Neural progenitor cell (in vitro differentiated cells): Measurements from ENCODE around the gene AGBL4.

ENCODE experiments used
- CTCF ChIP-seq: fragments of 200-600 bp; sonication (generic); IDR thresholded peaks from 2 replicates; pipeline ENCODE4 v1.5.1; 2017; ENCODE audit warnings: antibody characterized with exemption, mild to moderate bottlenecking
- EZH2 ChIP-seq: fragments of 200-600 bp; sonication (generic); IDR thresholded peaks from 2 replicates; pipeline ENCODE4 v1.6.1; 2017; ENCODE audit warnings: antibody characterized with exemption, mild to moderate bottlenecking, moderate library complexity
- EZH2phosphoT487 ChIP-seq: fragments of 200-600 bp; sonication (generic); IDR thresholded peaks from 2 replicates; pipeline ENCODE4 v1.6.1; 2017; ENCODE audit warnings: antibody characterized with exemption

DNA sequence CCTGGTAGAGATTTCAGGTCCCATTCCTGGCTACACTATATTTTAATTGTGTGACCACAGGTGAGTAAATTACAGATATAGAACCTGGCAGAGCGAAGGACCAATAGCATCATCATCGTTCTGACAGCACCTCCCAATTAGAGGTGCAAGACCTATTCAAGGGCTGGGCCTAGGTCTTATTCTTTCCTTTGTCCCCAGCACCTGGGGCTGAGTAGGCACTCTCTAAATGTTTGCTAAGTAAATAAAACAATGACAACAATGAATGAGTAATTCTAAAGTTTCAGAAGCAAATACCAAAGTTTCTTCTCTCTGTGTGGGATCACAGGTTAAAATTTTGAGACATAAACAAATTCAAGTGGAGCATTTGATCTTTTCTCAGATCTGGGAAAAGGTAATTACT lies 1279.7 kb downstream of the AGBL4 start:
- TF ChIP-seq CTCF (no peak), EZH2 (no peak), EZH2phosphoT487 (no peak)
